HepG2 (cell line): ENCODE results near the gene HCFC1R1. TPM values are rescaled to one million over a fixed set of nuclear protein-coding genes. Genes with fewer than 3 reads are reported as not detected.

Experiments
- EEA1 ChIP-seq: sonication (generic); formaldehyde crosslinking; IDR thresholded peaks from 2 replicates; pipeline ENCODE4 v1.5.1; 2020; ENCODE audit warnings: mild to moderate bottlenecking, missing genetic modification reagents, borderline replicate concordance
- FOSL1 ChIP-seq: sonication (generic); formaldehyde crosslinking; IDR thresholded peaks from 2 replicates; pipeline ENCODE4 v1.9.0; 2021; ENCODE audit warnings: missing genetic modification reagents, borderline replicate concordance
- FOXK1 ChIP-seq: sonication (generic); formaldehyde crosslinking; IDR thresholded peaks from 2 replicates; pipeline ENCODE4 v1.4.0; 2020; ENCODE audit warnings: low read depth, missing genetic modification reagents, borderline replicate concordance
- FOXM1 ChIP-seq: sonication (generic); formaldehyde crosslinking; IDR thresholded peaks from 2 replicates; pipeline ENCODE4 v1.5.0; 2020; ENCODE audit warnings: missing genetic modification reagents
- MED13 ChIP-seq: sonication (generic); formaldehyde crosslinking; IDR thresholded peaks from 2 replicates; pipeline ENCODE4 v1.5.0; 2020; ENCODE audit warnings: missing genetic modification reagents
- MYC ChIP-seq: sonication (generic); formaldehyde crosslinking; IDR thresholded peaks from 2 replicates; pipeline ENCODE4 v1.9.0; 2021; ENCODE audit warnings: missing genetic modification reagents, borderline replicate concordance
- MYNN ChIP-seq: sonication (generic); formaldehyde crosslinking; IDR thresholded peaks from 2 replicates; pipeline ENCODE4 v1.4.0; 2020; ENCODE audit warnings: mild to moderate bottlenecking, low read depth, missing genetic modification reagents
- ZNF224 ChIP-seq: sonication (generic); formaldehyde crosslinking; IDR thresholded peaks from 2 replicates; pipeline ENCODE4 v1.5.0; 2020; ENCODE audit warnings: mild to moderate bottlenecking, missing genetic modification reagents
- ZNF232 ChIP-seq: sonication (generic); formaldehyde crosslinking; IDR thresholded peaks from 2 replicates; pipeline ENCODE4 v1.4.0; 2020; ENCODE audit warnings: missing genetic modification reagents, borderline replicate concordance
- ZNF496 ChIP-seq: sonication (generic); formaldehyde crosslinking; IDR thresholded peaks from 2 replicates; pipeline ENCODE4 v1.8.1; 2023; ENCODE audit warnings: mild to moderate bottlenecking, moderate library complexity, missing genetic modification reagents; ENCODE audit not compliant: insufficient replicate concordance
- ZNF570 ChIP-seq: sonication (generic); formaldehyde crosslinking; IDR thresholded peaks from 2 replicates; pipeline ENCODE4 v1.4.0; 2020; ENCODE audit warnings: mild to moderate bottlenecking, missing genetic modification reagents, borderline replicate concordance
- ZNF598 ChIP-seq: sonication (generic); formaldehyde crosslinking; IDR thresholded peaks from 2 replicates; pipeline ENCODE4 v1.5.1; 2020; ENCODE audit warnings: mild to moderate bottlenecking, missing genetic modification reagents, borderline replicate concordance
- polyA plus RNA-seq, 8 experiments: library from polyadenylated mRNA; depleted of rRNA in 3 of 8; stranded (reverse) in 7 of 8; unstranded in 1 of 8; fragments of >200 nt; fragmentation: Illumina TruSeq in 4 of 8; extraction: Trizol in 4 of 8; gene quantifications; 2 replicates each; pipeline versions ENCODE4 v1.2.1 to v1.2.3, GENCODE V29; 2011 to 2016; ENCODE audit warnings: low read depth in 4 of 8, missing spikeins in 1 of 8, mixed read lengths in 1 of 8; ENCODE audit not compliant: insufficient read depth in 1 of 8
- total RNA-seq, 5 experiments: library from RNA; depleted of rRNA; stranded (reverse); fragments of >200 nt; fragmentation: Illumina TruSeq; extraction: Trizol; gene quantifications; 2 replicates each; pipeline ENCODE4 v1.2.3, GENCODE V29; 2016; ENCODE audit warnings: low read depth in 1 of 5
- TF ChIP-seq, protein P1 (sequence below): sonication (generic); formaldehyde crosslinking; IDR thresholded peaks from 2 replicates; pipeline ENCODE4 v1.4.0; 2020; ENCODE audit warnings: mild to moderate bottlenecking, missing genetic modification reagents
- TF ChIP-seq, protein P2 (sequence below): IDR thresholded peaks from 2 replicates; pipeline ENCODE4 v1.6.1; 2016; ENCODE audit warnings: mild to moderate bottlenecking, missing biosample characterization, missing genetic modification reagents
- TF ChIP-seq, protein P3 (sequence below): sonication (generic); formaldehyde crosslinking; IDR thresholded peaks from 2 replicates; pipeline ENCODE4 v1.4.0; 2020; ENCODE audit warnings: mild to moderate bottlenecking, low read depth, missing genetic modification reagents
- TF ChIP-seq, protein P4 (sequence below): sonication (generic); formaldehyde crosslinking; IDR thresholded peaks from 2 replicates; pipeline ENCODE4 v1.4.0; 2020; ENCODE audit warnings: missing genetic modification reagents

The HCFC1R1 gene
- total and polyA plus RNA-seq, 2 of the 13 experiments (the other 11 are each of a cell fraction or from before 2014, with no cell fraction given), result 13.8 to 16.1 TPM

DNA sequence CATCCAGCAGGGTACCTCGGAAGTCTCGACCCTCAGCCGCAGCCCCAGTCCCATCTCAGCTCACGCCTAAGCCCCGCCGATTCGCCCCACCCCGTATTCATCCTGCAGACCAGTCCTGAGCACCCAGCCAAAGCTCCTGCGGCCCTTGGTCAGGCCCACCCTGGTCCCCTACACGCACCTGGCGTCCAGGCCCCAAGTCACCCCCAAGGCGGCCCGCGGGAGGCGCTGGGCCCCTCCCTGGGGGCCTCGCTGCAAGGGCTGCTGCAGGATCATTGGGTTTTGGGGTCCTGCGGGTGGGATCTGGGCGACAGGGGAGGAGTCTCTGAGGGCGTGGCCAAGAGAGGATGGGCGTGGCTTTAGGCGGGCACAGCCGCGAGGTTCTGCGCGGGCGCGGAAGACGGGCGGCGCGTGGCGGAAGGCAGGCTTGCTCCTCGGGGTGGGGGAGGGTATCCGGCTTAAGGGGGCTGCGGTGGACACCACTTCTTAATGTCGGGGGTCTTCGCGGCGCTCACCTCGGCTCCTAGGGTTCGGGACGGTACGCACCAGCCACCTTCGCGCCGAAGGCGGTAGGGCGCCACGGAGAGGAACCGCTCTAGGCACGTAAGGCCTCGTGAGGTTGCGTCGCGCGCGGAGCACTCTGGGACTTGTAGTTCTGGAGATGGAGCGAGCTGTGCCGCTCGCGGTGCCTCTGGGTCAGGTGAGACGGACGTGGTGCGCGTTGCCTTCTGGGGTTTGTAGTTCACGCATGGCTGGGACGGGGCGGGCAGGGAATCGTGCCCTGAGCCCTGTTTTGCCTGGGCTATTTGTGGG, at the start of gene HCFC1R1, which contains the start of gene THOC6 (continued):
- TF ChIP-seq, protein P1, sequence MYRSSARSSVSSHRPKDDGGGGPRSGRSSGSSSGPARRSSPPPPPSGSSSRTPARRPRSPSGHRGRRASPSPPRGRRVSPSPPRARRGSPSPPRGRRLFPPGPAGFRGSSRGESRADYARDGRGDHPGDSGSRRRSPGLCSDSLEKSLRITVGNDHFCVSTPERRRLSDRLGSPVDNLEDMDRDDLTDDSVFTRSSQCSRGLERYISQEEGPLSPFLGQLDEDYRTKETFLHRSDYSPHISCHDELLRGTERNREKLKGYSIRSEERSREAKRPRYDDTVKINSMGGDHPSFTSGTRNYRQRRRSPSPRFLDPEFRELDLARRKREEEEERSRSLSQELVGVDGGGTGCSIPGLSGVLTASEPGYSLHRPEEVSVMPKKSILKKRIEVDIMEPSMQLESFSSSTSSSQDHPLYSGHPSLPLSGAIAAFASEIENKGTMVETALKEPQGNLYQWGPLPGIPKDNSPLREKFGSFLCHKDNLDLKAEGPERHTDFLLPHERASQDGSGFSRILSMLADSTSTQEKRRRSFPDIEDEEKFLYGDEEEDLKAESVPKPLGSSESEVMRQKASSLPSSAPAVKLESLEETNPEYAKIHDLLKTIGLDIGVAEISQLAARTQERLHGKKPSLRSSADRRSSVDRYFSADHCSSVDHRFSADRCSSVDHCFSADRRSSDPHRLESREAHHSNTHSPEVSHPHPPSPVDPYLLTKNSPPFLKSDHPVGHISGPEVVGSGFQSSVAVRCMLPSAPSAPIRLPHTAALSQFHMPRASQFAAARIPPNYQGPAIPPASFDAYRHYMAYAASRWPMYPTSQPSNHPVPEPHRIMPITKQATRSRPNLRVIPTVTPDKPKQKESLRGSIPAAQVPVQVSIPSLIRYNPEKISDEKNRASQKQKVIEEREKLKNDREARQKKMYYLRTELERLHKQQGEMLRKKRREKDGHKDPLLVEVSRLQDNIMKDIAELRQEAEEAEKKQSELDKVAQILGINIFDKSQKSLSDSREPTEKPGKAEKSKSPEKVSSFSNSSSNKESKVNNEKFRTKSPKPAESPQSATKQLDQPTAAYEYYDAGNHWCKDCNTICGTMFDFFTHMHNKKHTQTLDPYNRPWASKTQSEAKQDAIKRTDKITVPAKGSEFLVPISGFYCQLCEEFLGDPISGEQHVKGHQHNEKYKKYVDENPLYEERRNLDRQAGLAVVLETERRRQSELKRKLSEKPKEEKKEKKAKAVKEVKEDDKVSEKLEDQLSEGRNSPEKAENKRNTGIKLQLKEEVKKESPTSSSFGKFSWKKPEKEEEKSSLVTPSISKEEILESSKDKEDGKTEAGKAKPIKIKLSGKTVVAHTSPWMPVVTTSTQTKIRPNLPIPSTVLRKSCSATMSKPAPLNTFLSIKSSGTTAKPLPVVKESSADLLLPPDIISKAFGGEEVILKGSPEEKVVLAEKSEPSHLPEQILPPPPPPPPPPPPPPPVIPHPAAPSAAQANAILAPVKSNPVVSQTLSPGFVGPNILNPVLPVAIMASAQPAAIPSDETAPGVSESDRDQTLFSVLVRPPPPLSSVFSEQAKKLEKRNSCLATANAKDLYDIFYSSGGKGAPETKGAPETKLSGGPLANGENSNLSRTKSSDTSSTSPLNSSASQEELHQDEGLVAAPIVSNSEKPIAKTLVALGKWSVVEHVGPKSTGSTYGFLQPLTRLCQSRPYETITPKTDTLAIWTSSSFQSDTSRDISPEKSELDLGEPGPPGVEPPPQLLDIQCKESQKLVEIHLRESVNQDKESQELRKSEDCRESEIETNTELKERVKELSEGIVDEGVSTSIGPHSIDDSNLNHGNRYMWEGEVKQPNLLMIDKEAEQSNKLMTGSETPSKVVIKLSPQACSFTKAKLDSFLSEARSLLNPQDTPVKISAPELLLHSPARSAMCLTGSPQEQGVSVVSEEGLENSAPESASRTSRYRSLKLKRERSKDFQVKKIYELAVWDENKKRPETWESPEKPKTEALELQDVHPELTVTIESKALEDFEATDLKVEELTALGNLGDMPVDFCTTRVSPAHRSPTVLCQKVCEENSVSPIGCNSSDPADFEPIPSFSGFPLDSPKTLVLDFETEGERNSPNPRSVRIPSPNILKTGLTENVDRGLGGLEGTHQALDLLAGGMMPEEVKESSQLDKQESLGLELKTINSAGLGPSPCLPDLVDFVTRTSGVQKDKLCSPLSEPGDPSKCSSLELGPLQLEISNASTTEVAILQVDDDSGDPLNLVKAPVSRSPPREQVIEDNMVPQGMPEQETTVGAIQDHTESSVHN, result no peak
- TF ChIP-seq, protein P2, sequence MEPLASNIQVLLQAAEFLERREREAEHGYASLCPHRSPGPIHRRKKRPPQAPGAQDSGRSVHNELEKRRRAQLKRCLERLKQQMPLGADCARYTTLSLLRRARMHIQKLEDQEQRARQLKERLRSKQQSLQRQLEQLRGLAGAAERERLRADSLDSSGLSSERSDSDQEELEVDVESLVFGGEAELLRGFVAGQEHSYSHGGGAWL, result peak; percentile 75; the same call in 1 of the 2 replicates
- TF ChIP-seq EEA1 (CRISPR knock-in tag) (peak; percentile 59; the same call in 1 of the 2 replicates), FOSL1 (CRISPR knock-in tag) (no peak), ZNF570 (CRISPR knock-in tag) (no peak), ZNF598 (CRISPR knock-in tag) (peak; percentile 98; the same call in 1 of the 2 replicates), ZNF496 (no peak), MYC (CRISPR knock-in tag) (peak; percentile 95), ZNF224 (CRISPR knock-in tag) (no peak), MYNN (CRISPR knock-in tag) (no peak), ZNF232 (CRISPR knock-in tag) (peak; percentile 63; the same call in 1 of the 2 replicates), FOXK1 (CRISPR knock-in tag) (peak; percentile 84), MED13 (CRISPR knock-in tag) (no peak), FOXM1 (CRISPR knock-in tag) (no peak)
- TF ChIP-seq, protein P3, sequence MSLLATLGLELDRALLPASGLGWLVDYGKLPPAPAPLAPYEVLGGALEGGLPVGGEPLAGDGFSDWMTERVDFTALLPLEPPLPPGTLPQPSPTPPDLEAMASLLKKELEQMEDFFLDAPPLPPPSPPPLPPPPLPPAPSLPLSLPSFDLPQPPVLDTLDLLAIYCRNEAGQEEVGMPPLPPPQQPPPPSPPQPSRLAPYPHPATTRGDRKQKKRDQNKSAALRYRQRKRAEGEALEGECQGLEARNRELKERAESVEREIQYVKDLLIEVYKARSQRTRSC, result no peak
- TF ChIP-seq, protein P4, sequence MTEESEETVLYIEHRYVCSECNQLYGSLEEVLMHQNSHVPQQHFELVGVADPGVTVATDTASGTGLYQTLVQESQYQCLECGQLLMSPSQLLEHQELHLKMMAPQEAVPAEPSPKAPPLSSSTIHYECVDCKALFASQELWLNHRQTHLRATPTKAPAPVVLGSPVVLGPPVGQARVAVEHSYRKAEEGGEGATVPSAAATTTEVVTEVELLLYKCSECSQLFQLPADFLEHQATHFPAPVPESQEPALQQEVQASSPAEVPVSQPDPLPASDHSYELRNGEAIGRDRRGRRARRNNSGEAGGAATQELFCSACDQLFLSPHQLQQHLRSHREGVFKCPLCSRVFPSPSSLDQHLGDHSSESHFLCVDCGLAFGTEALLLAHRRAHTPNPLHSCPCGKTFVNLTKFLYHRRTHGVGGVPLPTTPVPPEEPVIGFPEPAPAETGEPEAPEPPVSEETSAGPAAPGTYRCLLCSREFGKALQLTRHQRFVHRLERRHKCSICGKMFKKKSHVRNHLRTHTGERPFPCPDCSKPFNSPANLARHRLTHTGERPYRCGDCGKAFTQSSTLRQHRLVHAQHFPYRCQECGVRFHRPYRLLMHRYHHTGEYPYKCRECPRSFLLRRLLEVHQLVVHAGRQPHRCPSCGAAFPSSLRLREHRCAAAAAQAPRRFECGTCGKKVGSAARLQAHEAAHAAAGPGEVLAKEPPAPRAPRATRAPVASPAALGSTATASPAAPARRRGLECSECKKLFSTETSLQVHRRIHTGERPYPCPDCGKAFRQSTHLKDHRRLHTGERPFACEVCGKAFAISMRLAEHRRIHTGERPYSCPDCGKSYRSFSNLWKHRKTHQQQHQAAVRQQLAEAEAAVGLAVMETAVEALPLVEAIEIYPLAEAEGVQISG (CRISPR knock-in tag), result peak; percentile 98
